ENCODE data around the gene C16orf86.
A peak's percentile ranks its signal among the peaks of the same experiment; 100 is the strongest.

Gene C16orf86

DNA sequence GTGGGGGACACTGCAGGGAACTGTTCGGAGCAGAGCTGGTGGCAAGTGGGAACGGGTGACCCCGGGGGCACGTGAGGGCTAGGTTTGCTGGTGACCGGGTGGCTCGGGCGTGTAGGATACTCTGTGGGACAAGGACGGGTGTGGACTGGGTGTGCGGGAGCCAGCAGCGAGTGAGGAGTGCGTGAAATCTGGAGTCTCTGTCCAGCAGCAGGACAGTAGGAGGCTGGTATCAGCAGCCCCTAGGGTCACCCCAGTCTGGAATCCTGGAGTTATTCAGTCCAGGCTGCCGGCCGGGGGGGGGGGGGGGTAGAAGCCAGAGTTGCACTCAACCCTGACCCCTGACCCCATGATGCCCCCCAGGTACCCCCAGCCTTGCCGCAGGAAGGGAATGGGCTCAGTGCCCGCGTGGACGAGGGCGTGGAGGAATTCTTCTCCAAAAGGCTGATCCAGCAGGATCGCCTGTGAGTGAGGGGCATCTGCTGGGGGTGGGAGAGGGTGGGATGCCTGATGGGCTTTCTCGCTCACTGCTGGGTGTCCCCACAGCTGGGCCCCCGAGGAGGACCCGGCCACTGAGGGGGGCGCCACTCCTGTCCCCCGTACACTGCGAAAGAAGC is 12.7 kb upstream of the C16orf86 start:
- DNase-seq (ENCODE audit: low read depth), result no peak

DNA sequence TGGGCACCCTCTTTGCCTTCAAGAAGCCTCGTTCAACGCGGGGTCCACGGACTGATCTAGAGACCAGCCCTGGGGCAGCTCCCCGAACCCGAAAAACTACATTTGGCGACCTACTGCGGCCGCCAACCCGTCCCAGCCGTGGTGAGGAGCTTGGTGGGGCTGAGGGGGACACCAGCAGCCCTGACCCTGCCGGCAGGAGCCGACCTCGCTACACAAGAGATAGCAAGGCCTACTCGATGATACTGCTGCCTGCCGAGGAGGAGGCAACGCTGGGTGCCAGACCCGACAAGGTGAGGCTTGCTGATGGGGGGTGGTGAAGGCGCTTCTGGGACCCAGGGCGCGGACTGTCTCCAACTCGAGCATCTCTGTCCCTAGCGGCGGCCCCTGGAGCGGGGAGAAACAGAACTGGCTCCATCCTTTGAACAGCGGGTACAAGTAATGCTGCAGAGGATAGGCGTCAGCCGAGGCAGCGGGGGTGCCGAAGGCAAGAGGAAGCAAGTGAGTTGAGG is 12.2 kb upstream of the C16orf86 start:
- DNase-seq (ENCODE audit: low read depth), result no peak

DNA sequence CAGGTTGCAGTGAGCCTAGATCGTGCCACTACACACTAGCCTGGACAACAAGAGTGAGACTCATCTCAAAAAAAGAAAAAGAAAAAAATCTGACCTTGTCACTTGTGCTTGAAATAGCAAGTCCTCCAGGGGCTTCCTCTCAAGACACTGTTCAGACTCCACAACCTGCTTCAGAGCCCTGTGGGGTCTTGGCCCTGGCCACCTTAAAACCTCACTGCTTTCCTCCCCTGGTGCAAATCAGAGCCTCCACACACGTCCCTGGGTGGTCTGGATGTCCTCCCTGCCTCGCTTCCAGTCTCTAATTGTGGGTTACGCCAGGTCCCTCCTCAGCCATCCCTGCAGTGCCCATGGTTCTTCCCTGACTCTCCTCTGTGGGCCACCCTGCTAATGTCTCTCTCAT is 11.3 kb upstream of the C16orf86 start:
- no peak for DNase-seq (ENCODE audit: low read depth)

DNA sequence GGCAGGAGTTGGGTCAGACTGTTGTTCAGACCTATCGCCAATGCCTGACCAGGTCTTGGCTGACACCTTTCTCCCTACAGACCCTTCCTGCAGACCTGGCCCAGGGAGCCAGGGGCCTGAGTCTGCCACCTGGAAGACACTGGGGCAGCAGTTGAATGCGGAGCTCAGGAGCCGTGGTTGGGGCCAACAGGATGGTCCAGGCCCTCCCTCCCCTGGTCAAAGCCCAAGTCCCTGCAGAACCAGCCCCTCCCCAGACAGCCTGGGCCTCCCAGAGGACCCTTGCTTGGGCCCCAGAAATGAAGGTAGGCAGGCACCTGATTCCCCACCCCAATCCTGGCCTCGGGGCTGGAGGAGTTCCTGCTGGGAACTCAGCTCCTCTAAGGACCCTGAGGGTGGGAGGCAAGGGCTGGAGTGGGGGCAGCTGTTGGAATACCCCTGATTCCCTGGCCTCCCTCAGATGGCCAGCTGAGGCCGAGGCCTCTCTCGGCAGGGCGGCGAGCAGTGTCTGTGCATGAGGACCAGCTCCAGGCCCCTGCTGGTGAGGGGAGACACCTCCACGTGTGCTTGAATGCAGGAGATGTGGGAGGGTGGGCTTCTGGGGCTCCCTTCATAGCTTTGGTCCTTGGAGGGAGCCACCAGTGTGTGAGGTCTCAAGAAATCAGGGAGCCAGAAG is 10.1 kb upstream of the C16orf86 start:
- DNase-seq (ENCODE audit: low read depth), result no peak

DNA sequence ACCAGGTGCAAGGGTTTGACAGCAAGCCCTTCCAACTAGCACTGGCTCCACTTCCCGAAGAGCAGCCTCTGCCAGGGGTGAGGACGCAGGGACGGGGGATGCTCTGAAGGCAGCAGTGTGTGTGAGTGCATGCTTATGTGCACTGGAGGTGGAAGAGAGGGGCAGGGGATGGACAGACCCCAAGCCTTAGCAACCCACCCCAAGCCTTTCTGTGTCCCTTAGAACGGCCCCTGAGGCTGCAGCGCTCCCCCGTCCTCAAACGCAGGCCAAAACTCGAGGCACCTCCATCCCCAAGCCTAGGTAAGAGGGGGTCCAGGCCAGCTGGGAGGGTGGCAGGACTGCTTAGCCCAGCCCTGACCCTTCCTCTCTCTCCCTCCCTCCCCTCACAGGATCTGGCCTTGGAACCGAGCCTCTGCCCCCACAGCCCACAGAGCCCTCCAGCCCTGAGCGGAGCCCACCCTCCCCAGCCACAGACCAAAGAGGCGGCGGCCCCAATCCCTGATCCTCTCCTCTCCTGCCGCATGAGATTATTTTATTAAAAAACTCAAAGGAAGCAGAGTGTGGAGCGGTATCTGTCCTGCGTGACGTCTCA is 9.5 kb upstream of the C16orf86 start:
- DNase-seq (ENCODE audit: low read depth), result no peak

DNA sequence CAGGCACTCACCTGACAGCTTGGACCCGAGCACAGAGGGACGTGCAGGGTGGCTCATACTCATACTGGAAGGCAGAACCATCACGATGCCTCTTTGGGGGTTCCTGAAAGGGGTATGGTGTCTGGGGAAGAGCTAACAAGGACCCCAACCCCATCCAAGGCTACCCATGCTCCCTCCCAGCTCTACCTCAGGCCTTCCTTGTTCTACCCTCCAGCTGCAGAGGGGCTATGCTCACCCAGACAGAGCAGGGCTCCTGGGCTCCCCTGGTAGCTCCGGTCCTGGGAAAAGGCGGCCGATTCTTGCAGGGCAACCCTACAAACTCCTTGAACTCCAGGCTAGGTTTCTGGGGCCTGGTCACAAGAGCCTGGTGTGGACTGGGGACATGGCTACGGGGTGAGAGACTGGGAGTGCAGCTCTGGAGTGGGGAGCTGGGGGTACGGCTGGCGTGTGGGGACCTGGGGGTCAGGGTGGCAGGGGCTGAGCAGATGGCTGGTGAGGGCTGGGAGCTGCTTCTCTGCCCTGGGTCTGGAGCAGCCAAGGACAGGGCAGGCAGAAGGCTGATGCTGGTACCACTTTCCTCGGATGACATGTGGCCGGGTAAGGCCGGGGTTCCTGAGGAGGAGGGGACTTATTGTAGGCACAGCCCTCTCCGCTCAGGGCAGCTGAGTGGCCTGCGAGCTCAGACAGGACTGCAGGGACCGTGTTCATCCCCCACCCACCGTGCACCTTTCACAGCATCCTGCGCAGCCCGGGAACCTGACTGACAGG is 8.7 kb upstream of the C16orf86 start:
- DNase-seq (ENCODE audit: low read depth), result no peak

DNA sequence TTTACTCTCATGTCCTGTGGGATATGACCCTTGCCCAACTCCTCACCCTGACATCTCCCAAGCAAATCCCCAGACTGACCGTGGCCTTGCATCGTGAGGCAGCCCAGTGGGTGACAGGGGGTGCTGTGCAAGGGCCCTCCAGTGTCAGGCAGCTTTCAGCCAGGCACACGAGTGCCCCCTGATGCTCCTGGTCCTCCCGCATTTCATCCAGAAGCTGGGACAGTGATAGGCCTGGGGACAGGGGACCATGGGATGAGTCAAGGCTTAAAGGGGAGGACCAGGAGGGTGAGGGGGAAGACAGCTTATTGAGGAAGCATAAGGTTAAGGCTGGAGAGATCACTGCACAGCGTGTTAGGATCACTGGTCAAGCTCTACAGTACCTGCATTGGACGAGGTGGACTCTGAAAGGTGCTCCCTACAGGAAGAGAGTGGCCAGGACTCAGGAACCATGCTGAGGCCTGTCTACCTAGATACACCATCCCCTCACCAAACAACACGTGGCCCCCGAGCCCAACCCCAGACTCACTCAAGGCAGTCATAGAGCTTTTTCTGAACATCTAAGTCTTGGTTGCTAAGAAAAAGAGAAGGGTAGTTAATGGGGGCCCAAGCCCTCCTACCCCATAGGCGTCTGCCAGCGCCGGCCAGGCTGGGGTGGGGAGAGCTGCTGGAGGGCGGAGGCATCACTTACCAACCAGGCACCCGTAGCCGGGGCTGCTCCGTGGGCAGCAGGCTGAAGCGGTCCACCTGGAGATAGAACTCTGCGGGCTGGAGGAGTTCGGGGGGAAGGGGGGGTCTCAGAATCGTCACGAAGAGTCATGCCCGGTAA is 7.6 kb upstream of the C16orf86 start:
- no peak for DNase-seq (ENCODE audit: low read depth)

DNA sequence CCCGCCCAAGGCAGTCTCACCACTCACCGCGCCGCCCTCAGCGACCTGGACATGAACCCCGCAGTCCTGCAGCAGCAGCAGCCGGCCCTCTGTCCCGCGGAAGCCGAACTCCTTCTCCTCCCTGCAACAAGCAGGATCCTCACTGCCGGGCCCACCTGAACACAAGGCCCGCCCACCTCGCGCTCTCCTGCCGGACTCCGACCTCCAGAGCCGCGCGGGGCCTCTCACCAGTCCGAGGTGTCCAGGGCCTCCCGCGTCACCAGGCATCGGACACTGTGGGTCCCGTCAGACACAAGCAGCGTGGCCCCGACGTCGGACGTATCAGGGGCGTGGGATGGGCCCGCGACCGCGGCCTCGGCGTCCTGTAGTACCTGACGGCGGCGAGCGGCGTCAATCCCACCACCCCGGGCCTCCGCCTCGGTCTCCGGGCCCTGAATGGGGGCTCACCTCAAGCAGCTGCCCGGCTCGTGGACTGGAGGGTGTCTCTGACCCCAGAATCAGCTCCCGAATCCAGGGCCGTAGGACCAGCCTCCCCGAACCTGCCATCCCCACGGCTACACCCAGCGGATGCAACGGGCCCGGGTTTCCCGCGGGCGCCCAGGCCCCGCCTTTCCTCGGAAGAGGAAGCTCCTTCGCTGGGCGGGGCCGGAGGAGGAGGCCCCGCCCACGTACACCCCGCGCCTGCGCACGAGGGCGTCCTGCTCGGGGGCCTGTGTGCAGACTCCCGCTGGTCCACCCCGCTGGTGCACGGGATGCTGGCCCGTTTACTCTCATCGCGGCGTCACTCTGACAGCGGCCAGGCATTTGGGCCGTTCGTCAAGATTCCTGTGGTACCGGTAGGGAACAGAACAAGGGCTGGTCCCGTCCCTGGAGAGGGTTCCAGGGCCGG is 6.7 kb upstream of the C16orf86 start, which contains the start of gene ACD:
Gene ACD (minus strand): TSS at position 586 of the 889 bp plus-strand sequence. CDS start 40 bp downstream, at position 546.
- peak; percentile 86 for DNase-seq (ENCODE audit: low read depth)

DNA sequence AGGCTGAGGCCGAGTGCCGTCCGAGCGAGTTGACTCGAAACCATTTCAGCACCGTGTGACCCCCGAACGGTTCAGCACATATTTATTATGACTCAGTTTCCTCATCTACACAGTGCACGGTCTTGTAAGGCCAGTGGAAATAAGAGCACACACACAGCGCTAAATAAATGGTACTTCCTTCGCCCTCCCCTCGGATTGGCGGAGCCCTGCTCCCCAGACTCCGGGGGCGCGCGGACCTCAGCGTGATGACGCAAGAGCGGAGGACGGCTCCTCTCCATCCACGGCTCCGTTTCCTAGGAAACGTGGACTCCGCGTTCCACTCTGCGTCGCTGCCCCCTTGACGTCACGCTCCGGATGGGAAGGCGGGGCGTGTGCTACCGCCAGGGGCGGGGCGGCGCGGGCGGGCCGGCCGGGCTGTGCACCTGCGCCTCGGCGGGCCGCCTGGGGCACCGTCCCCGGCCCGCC is 6.0 kb upstream of the C16orf86 start, which contains the start of gene PARD6A:
Gene PARD6A (plus strand): TSS at position 397 of the 465 bp plus-strand sequence. CDS start 79 bp downstream, outside the sequence.
- peak; percentile 84 for DNase-seq (ENCODE audit: low read depth)

DNA sequence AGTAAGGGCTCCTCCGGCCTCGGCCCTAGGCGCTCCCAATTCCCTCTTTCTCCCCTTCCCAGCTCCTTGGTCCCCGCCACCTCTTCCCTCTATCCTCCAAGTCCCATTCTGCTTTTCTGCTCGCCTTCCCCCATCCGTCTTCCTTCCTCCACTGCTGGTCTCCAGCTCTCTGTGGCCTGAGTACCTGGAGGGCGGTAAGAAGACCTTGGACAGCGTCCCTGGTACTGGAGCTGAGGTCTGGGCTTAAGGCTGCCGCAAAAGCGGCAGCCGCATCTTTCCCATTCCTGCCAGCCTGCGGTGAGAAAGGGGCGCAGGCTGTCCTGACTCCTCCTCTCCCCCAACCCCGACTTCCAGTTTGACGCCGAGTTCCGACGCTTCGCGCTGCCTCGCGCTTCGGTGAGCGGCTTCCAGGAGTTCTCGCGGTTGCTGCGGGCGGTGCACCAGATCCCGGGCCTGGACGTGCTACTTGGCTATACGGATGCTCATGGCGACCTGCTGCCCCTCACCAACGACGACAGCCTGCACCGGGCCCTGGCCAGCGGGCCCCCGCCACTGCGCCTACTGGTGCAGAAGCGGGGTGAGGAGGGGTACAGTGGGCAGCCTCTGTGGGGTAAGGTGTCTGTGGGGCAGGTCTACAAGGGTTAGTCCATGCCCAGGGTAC is 5.4 kb upstream of the C16orf86 start:
- DNase-seq (ENCODE audit: low read depth), result no peak

DNA sequence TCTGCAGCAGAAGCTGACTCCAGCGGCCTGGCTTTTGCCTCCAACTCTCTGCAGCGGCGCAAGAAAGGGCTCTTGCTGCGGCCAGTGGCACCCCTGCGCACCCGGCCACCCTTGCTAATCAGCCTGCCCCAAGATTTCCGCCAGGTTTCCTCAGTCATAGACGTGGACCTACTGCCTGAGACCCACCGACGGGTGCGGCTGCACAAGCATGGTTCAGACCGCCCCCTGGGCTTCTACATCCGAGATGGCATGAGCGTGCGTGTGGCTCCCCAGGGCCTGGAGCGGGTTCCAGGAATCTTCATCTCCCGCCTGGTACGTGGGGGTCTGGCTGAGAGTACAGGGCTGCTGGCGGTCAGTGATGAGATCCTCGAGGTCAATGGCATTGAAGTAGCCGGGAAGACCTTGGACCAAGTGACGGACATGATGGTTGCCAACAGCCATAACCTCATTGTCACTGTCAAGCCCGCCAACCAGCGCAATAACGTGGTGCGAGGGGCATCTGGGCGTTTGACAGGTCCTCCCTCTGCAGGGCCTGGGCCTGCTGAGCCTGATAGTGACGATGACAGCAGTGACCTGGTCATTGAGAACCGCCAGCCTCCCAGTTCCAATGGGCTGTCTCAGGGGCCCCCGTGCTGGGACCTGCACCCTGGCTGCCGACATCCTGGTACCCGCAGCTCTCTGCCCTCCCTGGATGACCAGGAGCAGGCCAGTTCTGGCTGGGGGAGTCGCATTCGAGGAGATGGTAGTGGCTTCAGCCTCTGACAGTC is 4.5 kb upstream of the C16orf86 start:
- DNase-seq (ENCODE audit: low read depth), result no peak

DNA sequence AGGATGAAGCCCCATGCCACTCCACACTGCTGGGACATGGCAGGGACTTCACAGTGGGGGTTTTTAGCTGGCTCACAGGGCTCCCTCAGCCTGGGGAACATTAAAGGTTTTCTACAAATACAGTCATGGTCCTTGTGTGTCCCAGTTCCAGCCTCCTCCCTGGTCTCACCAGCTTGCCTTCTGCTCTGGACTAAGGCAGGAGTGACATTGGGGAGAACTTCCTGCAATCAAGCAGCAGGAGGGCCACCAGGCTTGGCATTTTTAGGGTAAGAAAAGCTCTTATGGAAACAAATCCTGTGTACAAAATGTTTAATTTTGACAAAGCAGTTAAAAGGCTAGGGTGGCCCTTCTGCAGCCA is 4.0 kb upstream of the C16orf86 start:
- no peak for DNase-seq (ENCODE audit: low read depth)

DNA sequence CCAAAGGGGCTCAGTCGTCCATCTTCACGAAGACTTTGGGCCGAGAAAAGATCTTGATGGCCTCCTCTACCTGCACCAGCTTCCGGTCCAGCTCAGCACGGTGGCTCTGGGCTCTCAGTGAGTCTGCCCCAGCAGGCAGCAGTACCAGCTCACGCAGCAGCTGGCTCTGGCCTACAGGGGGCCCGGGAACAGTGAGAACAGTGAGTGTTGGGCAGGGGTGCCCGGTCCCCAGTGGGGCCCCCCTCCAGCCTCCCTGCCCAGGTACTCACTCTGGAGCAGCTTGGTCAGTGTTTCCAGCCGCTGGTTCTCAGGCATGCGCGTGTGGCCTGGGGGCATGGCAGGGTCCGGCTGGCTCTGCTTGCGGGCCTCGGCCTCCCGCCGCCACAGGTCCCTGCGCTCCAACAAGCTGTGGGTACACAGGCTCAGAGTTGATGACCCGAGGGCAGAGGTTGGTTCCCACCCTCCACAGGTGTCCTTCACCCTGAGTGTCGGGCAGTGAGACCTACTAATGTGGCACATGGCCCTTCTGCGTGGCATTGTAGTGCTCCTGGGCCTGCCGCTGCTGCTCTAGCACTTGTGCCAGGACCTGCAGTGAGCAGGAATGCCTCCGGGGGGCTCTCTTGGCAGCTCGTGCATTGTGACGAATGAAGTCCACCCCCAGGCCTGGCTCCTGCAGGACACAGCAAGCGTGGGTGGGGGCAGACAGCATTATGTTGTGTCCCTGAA is 3.3 kb upstream of the C16orf86 start:
- DNase-seq (ENCODE audit: low read depth), result no peak

DNA sequence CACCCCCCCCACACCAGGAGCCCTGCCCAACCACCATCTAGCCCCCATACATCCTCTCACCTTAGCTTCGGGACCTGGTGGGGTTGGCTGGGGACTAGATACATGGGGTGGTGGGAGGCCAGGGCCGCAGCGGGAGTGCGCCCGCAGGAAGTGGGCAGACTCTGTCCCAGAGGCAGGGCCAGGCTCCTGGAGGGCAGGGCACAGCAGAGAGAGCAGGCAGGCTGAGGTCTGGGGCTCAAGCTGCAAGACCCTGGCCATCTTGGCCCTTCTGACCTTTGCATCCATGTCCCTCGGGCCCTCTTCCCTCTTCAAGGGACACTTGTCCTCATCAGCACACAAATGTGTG is 2.8 kb upstream of the C16orf86 start:
- DNase-seq (ENCODE audit: low read depth), result no peak

DNA sequence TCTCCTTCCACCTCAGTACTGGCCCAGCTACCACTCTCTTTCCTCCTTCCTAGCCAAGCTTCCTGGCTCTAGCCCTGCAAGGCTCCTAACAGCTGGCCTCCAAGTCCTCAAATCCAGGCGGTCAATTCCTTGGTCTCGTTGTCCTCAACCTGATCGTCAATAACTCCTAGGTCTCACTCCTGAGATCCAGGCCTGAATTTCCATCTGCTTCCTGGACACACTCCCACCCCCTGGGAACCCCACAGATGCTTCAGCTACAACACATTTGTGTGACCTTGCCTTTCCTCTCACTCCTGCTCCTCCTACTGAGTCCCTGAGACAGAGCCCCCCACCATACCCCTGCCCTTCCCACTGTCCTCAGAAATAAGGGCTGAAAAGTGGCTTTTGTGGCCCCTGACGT is 2.4 kb upstream of the C16orf86 start:
- DNase-seq (ENCODE audit: low read depth), result no peak

DNA sequence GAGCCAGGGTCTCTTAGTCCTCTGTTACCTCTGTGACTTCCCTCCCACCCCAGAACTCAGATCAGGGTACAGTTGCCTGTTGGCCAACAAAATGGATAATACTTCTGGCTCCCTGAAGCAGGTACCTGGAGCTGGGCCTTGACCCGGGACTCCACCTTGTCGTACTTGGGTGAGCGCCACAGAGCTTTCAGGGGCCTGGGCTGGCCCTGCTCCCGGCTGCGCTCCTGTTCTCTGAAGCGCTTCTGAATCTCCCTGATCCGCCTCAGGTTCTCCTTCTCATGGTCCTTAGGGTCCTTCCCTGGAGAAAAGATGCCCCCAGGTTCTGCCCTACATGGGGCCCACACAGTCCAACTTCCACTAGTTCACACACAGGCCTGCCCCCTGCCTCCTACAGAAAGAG is 1.7 kb upstream of the C16orf86 start:
- DNase-seq (ENCODE audit: low read depth), result no peak

DNA sequence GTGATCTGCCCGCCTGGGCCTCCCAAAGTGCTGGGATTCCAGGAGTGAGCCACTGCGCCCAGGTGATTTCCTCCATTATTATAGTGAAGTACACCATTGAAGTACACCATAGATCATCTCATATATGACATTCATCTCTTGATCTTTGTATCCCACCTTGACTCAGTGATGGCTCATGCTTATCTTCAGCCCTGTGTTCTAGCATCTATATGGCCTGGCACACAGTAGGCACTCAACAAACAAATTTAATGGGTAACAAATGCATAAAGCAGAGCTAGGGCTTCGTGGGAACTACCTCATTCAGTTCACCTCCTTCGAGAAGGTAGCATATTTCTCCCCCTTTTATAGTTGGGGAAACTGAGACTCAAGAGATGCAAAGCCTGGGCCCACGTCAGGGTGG is 1.0 kb upstream of the C16orf86 start:
- DNase-seq (ENCODE audit: low read depth), result no peak

DNA sequence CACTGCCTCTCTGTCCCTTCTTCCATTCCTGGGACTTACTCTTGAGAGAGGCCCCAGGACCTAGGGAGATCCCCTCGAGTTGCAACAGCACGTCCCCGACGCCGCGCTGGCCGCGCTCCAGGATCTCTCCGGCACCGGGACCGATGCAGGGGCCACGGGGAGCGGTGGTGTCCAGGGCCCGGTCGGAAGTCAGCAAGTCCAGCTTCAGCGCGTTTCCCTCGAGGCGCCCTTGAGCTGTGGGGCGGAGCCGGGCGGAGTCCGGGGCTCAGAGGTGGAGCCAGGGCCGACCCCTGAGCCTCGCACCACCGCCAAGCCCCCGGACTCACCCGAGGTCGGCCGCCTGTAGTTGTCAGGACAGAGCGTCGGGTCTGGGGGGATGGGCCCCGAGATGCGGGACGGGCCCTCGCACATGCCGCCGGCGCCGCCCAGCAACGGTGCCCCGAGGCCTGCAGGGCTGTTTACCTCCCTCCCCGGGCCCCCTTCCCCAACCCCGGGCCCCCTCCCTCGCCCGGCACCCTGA is 522 bp upstream of the C16orf86 start:
- DNase-seq (ENCODE audit: low read depth), result no peak
